DMS 273 (cell line): Measurements from ENCODE around the gene CCSER2.
"Not testable (repeated sequence)": the region's sequence is repeated elsewhere in the genome, so short reads cannot be mapped to it uniquely, and the experiment has no call there.

Experiments used
- DNase-seq: peaks from one replicate; lab custom pipeline; 2025; ENCODE audit not compliant: unreplicated experiment; lab: John Stamatoyannopoulos, UW

CCSER2 gene

GRCh38 chr10:84391326-84391725, 62.9 kb downstream of the CCSER2 start:
- DNase-seq = no peak

- no peak for DNase-seq
These were observed 63.8 kb downstream of the CCSER2 start for GRCh38 chr10:84392181-84392580.

GRCh38 chr10:84395581-84395980, 67.2 kb downstream of the CCSER2 start:
- no peak for DNase-seq

DNA sequence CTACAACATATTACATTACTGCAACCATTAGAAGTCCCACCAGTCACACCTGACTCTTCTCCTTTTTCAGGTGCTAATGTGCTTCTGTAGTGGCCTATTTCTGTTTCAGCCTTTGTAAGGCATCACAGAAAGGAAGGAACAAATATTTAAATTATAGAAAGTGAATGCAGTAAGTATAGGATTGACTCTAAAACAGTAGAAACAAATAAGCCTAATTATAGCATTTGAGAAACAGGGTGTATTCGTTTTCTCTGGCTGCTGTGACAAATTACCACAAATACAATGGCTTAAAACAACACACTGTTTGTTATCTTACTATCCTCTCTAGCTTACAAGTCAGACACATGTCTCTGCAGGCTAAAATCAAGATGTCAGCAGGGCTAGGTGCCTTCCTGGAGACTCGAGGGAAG, 69.4 kb downstream of the CCSER2 start:
- DNase-seq = no peak

GRCh38 chr10:84398696-84399095, 70.3 kb downstream of the CCSER2 start:
- no peak for DNase-seq

GRCh38 chr10:84401854-84402611, 73.6 kb downstream of the CCSER2 start:
- DNase-seq = no peak

- no peak for DNase-seq
These were observed 76.4 kb downstream of the CCSER2 start for GRCh38 chr10:84404783-84405182.

DNA sequence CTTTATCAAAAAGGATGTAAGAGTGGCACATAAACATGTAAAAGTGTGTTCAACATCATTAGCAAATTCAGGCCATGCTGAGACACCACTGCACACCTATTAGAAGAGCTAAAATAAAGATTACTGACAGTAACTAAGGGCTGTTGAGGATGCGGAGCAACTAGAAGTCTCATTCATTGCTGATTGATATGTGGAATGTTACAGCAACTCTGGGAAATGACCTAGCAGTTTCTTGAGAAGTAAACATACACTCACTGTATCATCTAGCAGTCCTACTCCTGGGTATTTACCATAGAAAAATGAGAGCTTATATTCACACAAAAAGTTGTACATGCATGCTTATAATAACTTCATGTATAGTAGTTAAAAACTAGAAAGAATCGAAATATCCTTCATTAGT, 77.3 kb downstream of the CCSER2 start:
- no peak for DNase-seq

DNA sequence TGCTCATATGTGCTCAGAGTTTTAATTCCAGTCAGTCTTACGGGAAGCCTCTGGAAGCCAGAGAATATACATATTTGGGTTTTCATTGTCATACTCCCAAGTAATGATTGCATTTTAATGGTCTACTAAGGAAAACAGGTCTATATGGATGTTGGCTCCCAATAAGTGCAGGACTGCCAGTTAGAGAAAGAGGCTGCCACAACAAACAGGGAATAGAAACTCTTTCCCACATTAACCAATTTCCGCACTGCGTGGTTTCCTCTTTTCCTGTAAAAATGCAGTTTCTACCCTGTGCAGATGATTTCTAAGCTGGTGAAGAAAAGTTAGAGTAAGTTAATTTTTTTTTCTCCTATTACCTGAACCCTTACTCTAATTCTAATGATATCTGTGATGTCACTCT, 78.2 kb downstream of the CCSER2 start:
- no peak for DNase-seq

DNA sequence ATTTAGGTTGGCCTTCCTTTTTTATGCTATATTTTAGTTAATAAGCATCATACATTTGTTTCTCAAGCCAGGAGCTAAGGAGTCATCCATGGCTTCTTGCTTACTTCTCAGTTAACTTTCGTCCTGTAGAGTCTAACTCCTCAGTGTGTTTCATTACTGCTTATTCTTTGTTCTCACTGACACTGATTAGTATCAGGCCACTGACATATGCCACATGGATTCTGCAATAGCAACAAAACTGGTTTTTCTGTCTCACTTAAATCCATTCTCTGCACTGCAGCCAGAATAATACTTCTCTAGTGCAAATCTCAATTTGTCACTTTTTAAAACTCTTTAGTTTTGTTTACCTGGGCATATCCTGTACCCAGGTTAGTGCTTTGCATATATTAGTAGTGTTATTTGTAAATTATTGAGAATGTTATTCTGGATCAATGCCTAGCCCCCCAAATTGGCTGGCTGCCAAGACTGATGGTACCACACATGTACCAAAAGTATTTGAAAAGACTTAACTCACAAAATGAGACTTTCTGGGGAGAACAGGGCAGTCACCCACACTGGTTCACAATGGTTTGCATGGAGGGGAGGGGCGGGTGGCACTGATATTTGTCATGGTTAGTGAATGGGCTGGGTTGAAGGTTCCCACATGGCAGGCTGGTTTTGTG, 79.1 kb downstream of the CCSER2 start:
- peak; percentile 4 for DNase-seq

DNA sequence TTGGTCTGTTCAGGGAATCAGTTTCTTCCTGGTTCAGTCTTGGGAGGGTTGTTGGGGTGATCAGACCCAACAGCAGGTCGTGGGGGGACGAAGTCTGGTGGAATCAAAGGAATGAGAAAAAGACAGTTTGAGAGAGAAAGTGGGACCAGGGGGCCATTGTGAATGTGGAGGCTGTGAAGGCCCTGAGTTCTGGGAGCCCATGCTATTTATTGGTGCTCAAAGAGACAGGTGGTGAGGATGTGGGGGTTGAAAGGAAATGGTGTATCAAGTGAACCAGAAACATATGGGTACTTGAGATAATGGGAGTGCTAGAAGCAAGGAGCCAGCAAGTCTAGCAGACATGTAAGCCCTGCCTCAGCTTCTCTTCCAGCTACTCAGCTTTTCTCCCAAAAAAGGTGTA, 84.1 kb downstream of the CCSER2 start:
- DNase-seq = peak; percentile 11

- not testable (repeated sequence) for DNase-seq
These were observed 85.7 kb downstream of the CCSER2 start for GRCh38 chr10:84414110-84414509.

- no peak for DNase-seq
These were observed 87.3 kb downstream of the CCSER2 start for GRCh38 chr10:84415539-84416244.

- no peak for DNase-seq
These were observed 87.8 kb downstream of the CCSER2 start for GRCh38 chr10:84416245-84416555.

- no peak for DNase-seq
These were observed 95.3 kb downstream of the CCSER2 start for GRCh38 chr10:84423719-84424118.

DNA sequence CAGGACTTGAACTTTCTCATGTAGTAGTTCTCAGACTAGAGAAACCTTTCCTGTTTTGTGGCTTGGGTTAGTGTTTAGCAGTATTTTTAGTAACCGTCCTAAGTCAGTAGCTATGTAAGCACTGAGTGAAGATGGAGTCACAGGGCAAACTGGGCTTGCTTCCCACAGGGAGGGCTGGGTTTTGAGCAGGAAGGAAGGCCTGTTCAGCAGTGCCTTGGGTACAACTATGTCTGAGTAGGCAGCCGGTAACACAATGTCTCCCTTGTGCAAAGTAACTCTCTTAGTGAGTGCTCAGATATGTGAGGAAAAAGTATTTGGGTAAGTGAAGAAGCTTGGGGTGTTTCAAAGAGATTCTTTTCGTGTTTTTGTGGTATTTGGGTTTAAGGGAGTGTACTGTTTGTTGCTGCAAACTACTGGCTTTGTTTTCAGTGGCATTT, 96.4 kb downstream of the CCSER2 start:
- no peak for DNase-seq

- DNase-seq = no peak
These were observed 99.7 kb downstream of the CCSER2 start for GRCh38 chr10:84427903-84428650.

DNA sequence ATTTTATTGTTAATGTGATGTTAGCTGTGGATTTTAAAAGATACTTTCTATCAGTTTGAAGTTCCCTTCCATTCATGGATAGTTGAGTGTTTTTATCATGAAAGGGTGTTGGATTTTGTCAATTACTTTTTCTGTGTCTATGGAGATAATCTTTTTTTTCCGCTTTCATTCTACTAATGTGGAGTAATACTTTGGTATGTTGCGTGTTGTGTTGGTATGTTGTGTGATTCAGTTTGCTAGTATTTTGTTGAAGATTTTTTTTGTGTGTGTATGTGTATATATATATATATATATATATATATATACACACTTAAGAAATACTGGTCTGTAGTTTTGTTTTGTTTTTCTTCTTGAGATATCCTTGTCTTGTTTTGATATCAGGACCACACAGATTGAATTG, 100.3 kb downstream of the CCSER2 start:
- no peak for DNase-seq

DNA sequence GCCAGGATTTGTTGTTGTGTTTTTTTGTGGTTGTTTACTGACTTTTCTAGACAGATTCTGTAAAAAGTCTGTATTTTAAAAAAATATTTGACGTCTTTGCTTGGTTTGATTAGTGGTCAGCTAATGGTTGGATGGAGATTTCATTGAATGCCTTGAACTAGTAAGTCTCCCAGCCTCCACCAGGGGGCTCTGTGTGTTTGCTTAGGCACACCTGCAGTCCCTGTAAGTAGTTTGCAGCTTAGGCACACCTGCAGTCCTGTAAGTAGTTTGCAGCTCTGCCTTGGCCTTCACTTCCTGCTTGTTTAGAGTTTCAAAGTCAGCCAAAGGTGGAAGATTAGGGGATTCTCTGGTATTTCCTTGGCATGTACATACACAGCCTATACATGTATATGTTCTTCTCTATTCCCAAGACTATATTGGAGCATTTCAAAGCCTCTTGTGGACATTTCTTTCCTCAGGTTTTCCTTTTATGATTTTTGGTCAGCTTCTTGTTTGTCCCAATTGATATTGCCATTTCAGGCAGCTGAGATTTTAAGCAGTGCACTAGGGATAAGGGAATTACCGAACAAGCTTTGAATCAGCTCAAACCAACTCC, 101.6 kb downstream of the CCSER2 start:
- DNase-seq = peak; percentile 56

- no peak for DNase-seq
These were observed 104.5 kb downstream of the CCSER2 start for GRCh38 chr10:84432891-84433290.

- no peak for DNase-seq
These were observed 112.4 kb downstream of the CCSER2 start for GRCh38 chr10:84440781-84441180.
